HepG2 (cell line): ENCODE measurements around the gene KLF16. TPM values are rescaled to one million over a fixed set of nuclear protein-coding genes. Genes with fewer than 3 reads are reported as not detected.
A peak's percentile ranks its signal among the peaks of the same experiment; 100 is the strongest.

Experiments used
- GABPA ChIP-seq, 2 experiments: IDR thresholded peaks; 2 replicates each; pipeline ENCODE4 v1.6.1; 2011 to 2016; ENCODE audit warnings: low read depth in 2 of 2, low read length in 1 of 2, missing biosample characterization in 1 of 2, missing genetic modification characterization in 1 of 2
- GZF1 ChIP-seq: sonication (generic); formaldehyde crosslinking; IDR thresholded peaks from 2 replicates; pipeline ENCODE4 v1.5.1; 2020; ENCODE audit warnings: mild to moderate bottlenecking, missing genetic modification reagents
- KDM6A ChIP-seq: IDR thresholded peaks from 2 replicates; pipeline ENCODE4 v1.6.1; 2016; ENCODE audit warnings: low read depth
- MEIS2 ChIP-seq: sonication (generic); formaldehyde crosslinking; IDR thresholded peaks from 2 replicates; pipeline ENCODE4 v1.9.0; 2021; ENCODE audit warnings: mild to moderate bottlenecking, missing genetic modification reagents
- PAWR ChIP-seq: sonication (generic); formaldehyde crosslinking; IDR thresholded peaks from 2 replicates; pipeline ENCODE4 v1.4.0; 2020; ENCODE audit warnings: missing genetic modification reagents, mild to moderate bottlenecking, borderline replicate concordance
- PITX1 ChIP-seq: sonication (generic); formaldehyde crosslinking; IDR thresholded peaks from 2 replicates; pipeline ENCODE4 v1.5.1; 2020; ENCODE audit warnings: mild to moderate bottlenecking, missing genetic modification reagents
- THAP8 ChIP-seq: sonication (generic); formaldehyde crosslinking; IDR thresholded peaks from 2 replicates; pipeline ENCODE4 v1.5.1; 2020; ENCODE audit warnings: missing genetic modification reagents, mild to moderate bottlenecking, borderline replicate concordance
- ZBTB40 ChIP-seq, 2 experiments: fragments of 450-650 bp in 1 of 2; sonication (generic) in 1 of 2; formaldehyde crosslinking in 1 of 2; IDR thresholded peaks; 2 replicates each; pipeline versions ENCODE4 v1.6.1 to v1.8.0; 2016 to 2022; ENCODE audit warnings: antibody characterized with exemption in 1 of 2, mild to moderate bottlenecking in 1 of 2, missing genetic modification reagents in 1 of 2
- ZFY ChIP-seq: sonication (generic); formaldehyde crosslinking; IDR thresholded peaks from 2 replicates; pipeline ENCODE4 v1.4.0; 2020; ENCODE audit warnings: missing genetic modification reagents
- ZNF142 ChIP-seq: sonication (generic); formaldehyde crosslinking; IDR thresholded peaks from 2 replicates; pipeline ENCODE4 v1.4.0; 2020; ENCODE audit warnings: missing genetic modification reagents
- ZNF33A ChIP-seq: sonication (generic); formaldehyde crosslinking; IDR thresholded peaks from 2 replicates; pipeline ENCODE4 v1.5.1; 2020; ENCODE audit warnings: missing genetic modification reagents, mild to moderate bottlenecking, moderate library complexity, borderline replicate concordance
- ZNF362 ChIP-seq: sonication (generic); formaldehyde crosslinking; IDR thresholded peaks from 2 replicates; pipeline ENCODE4 v1.4.0; 2020; ENCODE audit warnings: missing genetic modification reagents, mild to moderate bottlenecking, borderline replicate concordance
- polyA plus RNA-seq, 8 experiments: library from polyadenylated mRNA; depleted of rRNA in 3 of 8; stranded (reverse) in 7 of 8; unstranded in 1 of 8; fragments of >200 nt; fragmentation: Illumina TruSeq in 4 of 8; extraction: Trizol in 4 of 8; gene quantifications; 2 replicates each; pipeline versions ENCODE4 v1.2.1 to v1.2.3, GENCODE V29; 2011 to 2016; ENCODE audit warnings: low read depth in 4 of 8, missing spikeins in 1 of 8, mixed read lengths in 1 of 8; ENCODE audit not compliant: insufficient read depth in 1 of 8
- total RNA-seq, 5 experiments: library from RNA; depleted of rRNA; stranded (reverse); fragments of >200 nt; fragmentation: Illumina TruSeq; extraction: Trizol; gene quantifications; 2 replicates each; pipeline ENCODE4 v1.2.3, GENCODE V29; 2016; ENCODE audit warnings: low read depth in 1 of 5

Gene KLF16
- total and polyA plus RNA-seq, 2 of the 13 experiments (the other 11 are each of a cell fraction or from before 2014, with no cell fraction given): 3.5 to 6.7 TPM

GRCh38 chr19:1871140-1871597 is 7.8 kb upstream of the KLF16 start (continued):
- no peak for TF ChIP-seq ZNF33A (CRISPR knock-in tag)
- peak; percentile 84 for TF ChIP-seq ZFY
- peak; percentile 81 for TF ChIP-seq MEIS2 (CRISPR knock-in tag)
- peak; percentile 87 for TF ChIP-seq PITX1
- no peak for TF ChIP-seq PAWR (CRISPR knock-in tag)
- TF ChIP-seq THAP8 (CRISPR knock-in tag): no peak
- TF ChIP-seq ZNF142: no peak
- no peak for TF ChIP-seq ZBTB40 (IDR thresholded peaks at IDR 0.05)
- TF ChIP-seq ZBTB40 (CRISPR knock-in tag; IDR thresholded peaks at IDR 0.05): no peak
- peak; percentile 72; the same call in 1 of the 2 replicates for TF ChIP-seq GZF1 (CRISPR knock-in tag)
- peak; percentile 27; the same call in 1 of the 2 replicates for TF ChIP-seq ZNF362 (CRISPR knock-in tag)
- TF ChIP-seq KDM6A (CRISPR knock-in tag): no peak; the same call in 1 of the 2 replicates
- no peak for TF ChIP-seq GABPA (IDR thresholded peaks at IDR 0.05; ENCODE audit: low read depth, low read length)
- peak; percentile 59 for TF ChIP-seq GABPA (CRISPR knock-in tag; IDR thresholded peaks at IDR 0.05; ENCODE audit: low read depth)
